GM21390 (cell line): Measurements from ENCODE around the gene TMC7.

ENCODE experiments used
- ATAC-seq: cut with Tn5 transposase; IDR thresholded peaks from one replicate; pipeline ENCODE4 v1.9.1; 2021; ENCODE audit not compliant: unreplicated experiment

The TMC7 gene

GRCh38 chr16:19112099-19112407 is 128.3 kb downstream of the TMC7 start:
- no peak for ATAC-seq
